GM23338 (cell line): Measurements from ENCODE around the gene SIPA1.

ENCODE experiments used
- CREB1 ChIP-seq: fragments of 250-450 bp; sonication (Bioruptor Pico); IDR thresholded peaks from 2 replicates; pipeline ENCODE4 v1.5.0; 2020; ENCODE audit warnings: low read depth, mild to moderate bottlenecking, moderate library complexity
- CTCF ChIP-seq, 2 experiments: fragments of 200-600 bp in 1 of 2; sonication (generic) in 1 of 2; conservative IDR thresholded peaks; 2 replicates each; pipeline versions ENCODE4 v1.5.1 to v1.6.1; 2016 to 2017; ENCODE audit warnings: antibody characterized with exemption in 2 of 2, low read depth in 2 of 2, mild to moderate bottlenecking in 2 of 2, moderate library complexity in 1 of 2
- ETS1 ChIP-seq: IDR thresholded peaks from 2 replicates; pipeline ENCODE4 v1.6.1; 2016; ENCODE audit warnings: antibody characterized with exemption
- EZH2 ChIP-seq: fragments of 200-600 bp; sonication (generic); IDR thresholded peaks from one replicate; pipeline ENCODE4 v1.8.0; 2017; ENCODE audit warnings: antibody characterized with exemption, mild to moderate bottlenecking, low read depth; ENCODE audit not compliant: unreplicated experiment
- EZH2phosphoT487 ChIP-seq: fragments of 200-600 bp; sonication (generic); IDR thresholded peaks from one replicate; pipeline ENCODE4 v1.8.1; 2018; ENCODE audit warnings: antibody characterized with exemption; ENCODE audit not compliant: unreplicated experiment
- JUNB ChIP-seq: IDR thresholded peaks from one replicate; pipeline ENCODE4 v1.6.1; 2016; ENCODE audit warnings: antibody characterized with exemption; ENCODE audit not compliant: unreplicated experiment
- NANOG ChIP-seq: IDR thresholded peaks from 2 replicates; pipeline ENCODE4 v1.6.1; 2016; ENCODE audit warnings: antibody characterized with exemption, borderline replicate concordance
- POLR2AphosphoS5 ChIP-seq: IDR thresholded peaks from 2 replicates; pipeline ENCODE4 v1.6.1; 2016; ENCODE audit warnings: antibody characterized with exemption, low read depth
- STAT1 ChIP-seq: IDR thresholded peaks from one replicate; pipeline ENCODE4 v1.6.1; 2016; ENCODE audit warnings: antibody characterized with exemption; ENCODE audit not compliant: unreplicated experiment
- ZNF331 ChIP-seq: fragments of 250-450 bp; sonication (Bioruptor Pico); IDR thresholded peaks from 2 replicates; pipeline ENCODE4 v1.5.0; 2020; ENCODE audit warnings: low read depth, mild to moderate bottlenecking, moderate library complexity
- TF ChIP-seq, protein P1 (sequence below): IDR thresholded peaks from one replicate; pipeline ENCODE4 v1.6.1; 2018; ENCODE audit warnings: antibody characterized with exemption; ENCODE audit not compliant: unreplicated experiment

DNA sequence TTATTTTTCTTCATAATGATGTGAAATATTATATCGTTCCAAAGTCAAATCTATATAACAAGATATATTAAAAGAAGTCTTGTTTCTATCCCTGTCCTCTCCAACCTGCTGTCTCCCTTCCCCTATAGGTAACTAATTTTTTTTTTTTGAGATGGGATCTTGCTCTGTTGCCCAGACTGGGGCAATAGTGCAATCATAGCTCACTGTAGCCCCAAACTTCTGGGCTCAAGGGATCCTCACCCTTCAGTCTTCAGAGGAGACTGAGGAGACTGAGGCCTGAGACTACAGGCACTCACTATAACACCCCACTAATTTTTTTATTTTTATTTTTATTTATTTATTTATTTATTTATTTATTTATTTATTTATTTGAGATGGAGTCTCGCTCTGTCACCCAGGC is 35.1 kb downstream of the SIPA1 start:
- TF ChIP-seq CTCF (conservative IDR thresholded peaks at IDR 0.05; ENCODE audit: low read depth in 2 of 2) (no peak), EZH2 (no peak), POLR2AphosphoS5 (no peak), EZH2phosphoT487 (no peak), NANOG (no peak), CREB1 (CRISPR knock-in tag) (no peak), STAT1 (no peak), JUNB (no peak), ETS1 (no peak), ZNF331 (CRISPR knock-in tag) (no peak)
- TF ChIP-seq, protein P1, sequence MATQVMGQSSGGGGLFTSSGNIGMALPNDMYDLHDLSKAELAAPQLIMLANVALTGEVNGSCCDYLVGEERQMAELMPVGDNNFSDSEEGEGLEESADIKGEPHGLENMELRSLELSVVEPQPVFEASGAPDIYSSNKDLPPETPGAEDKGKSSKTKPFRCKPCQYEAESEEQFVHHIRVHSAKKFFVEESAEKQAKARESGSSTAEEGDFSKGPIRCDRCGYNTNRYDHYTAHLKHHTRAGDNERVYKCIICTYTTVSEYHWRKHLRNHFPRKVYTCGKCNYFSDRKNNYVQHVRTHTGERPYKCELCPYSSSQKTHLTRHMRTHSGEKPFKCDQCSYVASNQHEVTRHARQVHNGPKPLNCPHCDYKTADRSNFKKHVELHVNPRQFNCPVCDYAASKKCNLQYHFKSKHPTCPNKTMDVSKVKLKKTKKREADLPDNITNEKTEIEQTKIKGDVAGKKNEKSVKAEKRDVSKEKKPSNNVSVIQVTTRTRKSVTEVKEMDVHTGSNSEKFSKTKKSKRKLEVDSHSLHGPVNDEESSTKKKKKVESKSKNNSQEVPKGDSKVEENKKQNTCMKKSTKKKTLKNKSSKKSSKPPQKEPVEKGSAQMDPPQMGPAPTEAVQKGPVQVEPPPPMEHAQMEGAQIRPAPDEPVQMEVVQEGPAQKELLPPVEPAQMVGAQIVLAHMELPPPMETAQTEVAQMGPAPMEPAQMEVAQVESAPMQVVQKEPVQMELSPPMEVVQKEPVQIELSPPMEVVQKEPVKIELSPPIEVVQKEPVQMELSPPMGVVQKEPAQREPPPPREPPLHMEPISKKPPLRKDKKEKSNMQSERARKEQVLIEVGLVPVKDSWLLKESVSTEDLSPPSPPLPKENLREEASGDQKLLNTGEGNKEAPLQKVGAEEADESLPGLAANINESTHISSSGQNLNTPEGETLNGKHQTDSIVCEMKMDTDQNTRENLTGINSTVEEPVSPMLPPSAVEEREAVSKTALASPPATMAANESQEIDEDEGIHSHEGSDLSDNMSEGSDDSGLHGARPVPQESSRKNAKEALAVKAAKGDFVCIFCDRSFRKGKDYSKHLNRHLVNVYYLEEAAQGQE: no peak
